ENCODE data around the gene IL19.
A peak's percentile ranks its signal among the peaks of the same experiment; 100 is the strongest.
"Not testable (repeated sequence)": the region's sequence is repeated elsewhere in the genome, so short reads cannot be mapped to it uniquely, and the experiment has no call there.

The IL19 gene

GRCh38 chr1:206778911-206779310 lies 8.3 kb downstream of the IL19 start:
- DNase-seq, result not testable (repeated sequence)

GRCh38 chr1:206779638-206780037 lies 9.1 kb downstream of the IL19 start:
- DNase-seq, result no peak

GRCh38 chr1:206782448-206782847 lies 11.9 kb downstream of the IL19 start:
- DNase-seq, result peak; percentile 73

GRCh38 chr1:206783506-206783905 lies 12.9 kb downstream of the IL19 start:
- peak; percentile 26 for DNase-seq

GRCh38 chr1:206784471-206784903 lies 13.9 kb downstream of the IL19 start:
- DNase-seq, result peak; percentile 86

- DNase-seq, result no peak
These were observed 14.7 kb downstream of the IL19 start for GRCh38 chr1:206785182-206785765.

- peak; percentile 69 for DNase-seq
These were observed 15.8 kb downstream of the IL19 start for GRCh38 chr1:206786212-206786886.

GRCh38 chr1:206787891-206788290 lies 17.3 kb downstream of the IL19 start:
- DNase-seq, result no peak

GRCh38 chr1:206788487-206789050 lies 18.0 kb downstream of the IL19 start:
- DNase-seq, result no peak

- no peak for DNase-seq
These were observed 20.1 kb downstream of the IL19 start for GRCh38 chr1:206790502-206791250.

GRCh38 chr1:206792939-206793607 lies 22.5 kb downstream of the IL19 start:
- DNase-seq, result no peak

- no peak for DNase-seq
These were observed 23.0 kb downstream of the IL19 start for GRCh38 chr1:206793620-206794019.

- peak; percentile 33 for DNase-seq
These were observed 23.8 kb downstream of the IL19 start for GRCh38 chr1:206794294-206794908.

GRCh38 chr1:206796116-206796515 lies 25.5 kb downstream of the IL19 start:
- no peak for DNase-seq

GRCh38 chr1:206796981-206797402 lies 26.4 kb downstream of the IL19 start:
- no peak for DNase-seq

GRCh38 chr1:206797534-206798383 lies 27.2 kb downstream of the IL19 start:
- DNase-seq, result no peak

- no peak for DNase-seq
These were observed 27.9 kb downstream of the IL19 start for GRCh38 chr1:206798384-206798996.

- no peak for DNase-seq
These were observed 28.7 kb downstream of the IL19 start for GRCh38 chr1:206799311-206799710.

GRCh38 chr1:206800411-206800810 lies 29.8 kb downstream of the IL19 start:
- DNase-seq, result no peak

- DNase-seq, result no peak
These were observed 30.3 kb downstream of the IL19 start for GRCh38 chr1:206800891-206801290.

GRCh38 chr1:206801467-206801866 lies 30.9 kb downstream of the IL19 start:
- no peak for DNase-seq

All from NK-92 treated with Interleukin-12 subunit alpha and Interleukin-12 subunit beta, amount 100 ng/mL, for 24 hours (cell line).